ENCODE data around the gene TAF11L9. TPM values are rescaled to one million over a fixed set of nuclear protein-coding genes. Genes with fewer than 3 reads are reported as not detected.
"Not testable (repeated sequence)": the region's sequence is repeated elsewhere in the genome, so short reads cannot be mapped to it uniquely, and the experiment has no call there.

The TAF11L9 gene
- total RNA-seq, 1 experiment from 2014 or later: not detected

DNA sequence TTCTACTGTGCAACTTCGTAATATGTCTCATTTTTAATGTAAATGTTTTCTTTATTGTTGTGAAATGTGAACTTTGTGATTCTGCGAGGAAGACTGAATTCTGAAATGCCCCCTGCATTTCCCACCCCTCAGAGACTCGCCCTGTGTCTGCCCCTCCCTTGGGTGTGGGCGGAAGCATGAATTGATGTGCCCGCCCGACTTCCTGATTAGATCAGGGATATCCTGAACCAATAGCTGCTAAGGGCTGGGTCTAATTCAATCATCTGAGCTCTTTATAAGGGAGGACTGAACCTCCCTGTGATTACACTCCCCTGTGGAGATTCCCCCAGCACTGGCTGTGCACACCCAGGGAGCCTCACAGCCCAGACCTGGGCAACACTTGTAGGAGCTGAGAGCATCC is 9.7 kb upstream of the TAF11L9 start, which contains the start of gene TAF11L11:
Gene TAF11L11 (plus strand): TSS at position 304 of the 400 bp plus-strand sequence.
- CTCF ChIA-PET; H3K9me3 ChIP-seq (ENCODE audit: control insufficient read depth, insufficient read depth, low read depth, low read length); H3K4me3 ChIP-seq (ENCODE audit: low read depth in 2 of 2, low read length in 2 of 2); H3K27me3 ChIP-seq (ENCODE audit: control insufficient read depth, insufficient read depth, low read length); H3K4me1 ChIP-seq (ENCODE audit: control insufficient read depth, insufficient read depth, low read length); ATAC-seq; H3K27ac ChIP-seq (ENCODE audit: low read length); BruUV-seq (replicated peaks); in situ Hi-C loops (cut with HindIII; ENCODE audit: low pct_unique_long_range_greater_than_20kb, low sequenced_read_pairs); intact Hi-C loops (cut with micrococcal nuclease; ENCODE audit: unreplicated experiment); DNase-seq (ENCODE audit: low read depth, low spot score); POLR2A ChIA-PET; H3K36me3 ChIP-seq (ENCODE audit: control insufficient read depth, insufficient read depth, low read length): not testable (repeated sequence)

GRCh38 chr5:17597728-17598127 is 3.5 kb upstream of the TAF11L9 start, which contains the start of gene TAF11L10:
Gene TAF11L10 (minus strand): TSS chr5:17597828.
- CTCF ChIA-PET; H3K36me3 ChIP-seq (ENCODE audit: control insufficient read depth, insufficient read depth, low read length); POLR2A ChIA-PET; H3K27ac ChIP-seq (ENCODE audit: low read length); BruUV-seq (replicated peaks); H3K9me3 ChIP-seq (ENCODE audit: control insufficient read depth, insufficient read depth, low read depth, low read length); intact Hi-C loops (cut with micrococcal nuclease; ENCODE audit: unreplicated experiment); H3K27me3 ChIP-seq (ENCODE audit: control insufficient read depth, insufficient read depth, low read length); ATAC-seq; in situ Hi-C loops (cut with HindIII; ENCODE audit: low pct_unique_long_range_greater_than_20kb, low sequenced_read_pairs); H3K4me3 ChIP-seq (ENCODE audit: low read depth in 2 of 2, low read length in 2 of 2); H3K4me1 ChIP-seq (ENCODE audit: control insufficient read depth, insufficient read depth, low read length); DNase-seq (ENCODE audit: low read depth, low spot score): not testable (repeated sequence)

DNA sequence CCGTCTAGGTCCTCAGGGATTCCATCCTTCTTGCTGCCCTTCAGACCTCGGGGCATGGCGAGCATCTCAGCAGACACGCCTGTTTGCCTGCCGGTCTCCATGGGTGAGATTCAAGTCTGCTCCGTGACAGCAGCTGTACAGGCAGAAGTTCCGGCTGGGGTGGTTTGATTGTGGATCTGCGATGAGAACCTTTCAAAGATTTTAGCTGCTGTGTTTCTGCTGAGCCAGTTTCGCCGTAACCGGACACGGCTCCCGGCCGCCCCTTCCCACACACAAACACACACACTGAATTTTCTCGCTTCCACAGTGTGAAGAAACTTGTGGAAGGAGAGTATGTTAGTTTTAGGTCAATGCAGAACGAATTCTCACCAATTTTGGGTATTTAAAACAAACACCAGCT is 3.3 kb downstream of the TAF11L9 start, which contains the start of gene TAF11L8:
Gene TAF11L8 (minus strand): TSS at position 101 of the 400 bp plus-strand sequence.
- in situ Hi-C loops (cut with HindIII; ENCODE audit: low pct_unique_long_range_greater_than_20kb, low sequenced_read_pairs); intact Hi-C loops (cut with micrococcal nuclease; ENCODE audit: unreplicated experiment); CTCF ChIA-PET; H3K4me1 ChIP-seq (ENCODE audit: control insufficient read depth, insufficient read depth, low read length); H3K27me3 ChIP-seq (ENCODE audit: control insufficient read depth, insufficient read depth, low read length); H3K36me3 ChIP-seq (ENCODE audit: control insufficient read depth, insufficient read depth, low read length); H3K4me3 ChIP-seq (ENCODE audit: low read depth in 2 of 2, low read length in 2 of 2); ATAC-seq; DNase-seq (ENCODE audit: low read depth, low spot score); BruUV-seq (replicated peaks); H3K9me3 ChIP-seq (ENCODE audit: control insufficient read depth, insufficient read depth, low read depth, low read length); POLR2A ChIA-PET; H3K27ac ChIP-seq (ENCODE audit: low read length): not testable (repeated sequence)

DNA sequence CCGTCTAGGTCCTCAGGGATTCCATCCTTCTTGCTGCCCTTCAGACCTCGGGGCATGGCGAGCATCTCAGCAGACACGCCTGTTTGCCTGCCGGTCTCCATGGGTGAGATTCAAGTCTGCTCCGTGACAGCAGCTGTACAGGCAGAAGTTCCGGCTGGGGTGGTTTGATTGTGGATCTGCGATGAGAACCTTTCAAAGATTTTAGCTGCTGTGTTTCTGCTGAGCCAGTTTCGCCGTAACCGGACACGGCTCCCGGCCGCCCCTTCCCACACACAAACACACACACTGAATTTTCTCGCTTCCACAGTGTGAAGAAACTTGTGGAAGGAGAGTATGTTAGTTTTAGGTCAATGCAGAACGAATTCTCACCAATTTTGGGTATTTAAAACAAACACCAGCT is 8.5 kb downstream of the TAF11L9 start, which contains the start of gene TAF11L7:
Gene TAF11L7 (minus strand): TSS at position 101 of the 400 bp plus-strand sequence.
- POLR2A ChIA-PET; H3K4me1 ChIP-seq (ENCODE audit: control insufficient read depth, insufficient read depth, low read length); ATAC-seq; H3K9me3 ChIP-seq (ENCODE audit: control insufficient read depth, insufficient read depth, low read depth, low read length); H3K4me3 ChIP-seq (ENCODE audit: low read depth in 2 of 2, low read length in 2 of 2); BruUV-seq (replicated peaks); H3K27ac ChIP-seq (ENCODE audit: low read length); H3K27me3 ChIP-seq (ENCODE audit: control insufficient read depth, insufficient read depth, low read length); H3K36me3 ChIP-seq (ENCODE audit: control insufficient read depth, insufficient read depth, low read length); in situ Hi-C loops (cut with HindIII; ENCODE audit: low pct_unique_long_range_greater_than_20kb, low sequenced_read_pairs); CTCF ChIA-PET; DNase-seq (ENCODE audit: low read depth, low spot score); intact Hi-C loops (cut with micrococcal nuclease; ENCODE audit: unreplicated experiment): not testable (repeated sequence)

Other genes with a start within 250 kb of the TAF11L9 start
- gene TAF11L2, start 96.2 kb downstream of the TAF11L9 start, total RNA-seq (2021; ENCODE audit: unreplicated experiment): not detected
- gene TAF11L3, start 76.0 kb downstream of the TAF11L9 start, total RNA-seq (2021; ENCODE audit: unreplicated experiment): not detected
- not detected for gene TAF11L4, start 72.6 kb downstream of the TAF11L9 start, total RNA-seq (2021; ENCODE audit: unreplicated experiment)
- not detected for gene TAF11L5, start 69.2 kb downstream of the TAF11L9 start, total RNA-seq (2021; ENCODE audit: unreplicated experiment)
- not detected for gene TAF11L6, start 65.7 kb downstream of the TAF11L9 start, total RNA-seq (2021; ENCODE audit: unreplicated experiment)
- gene TAF11L7, start 8.6 kb downstream of the TAF11L9 start, total RNA-seq (2021; ENCODE audit: unreplicated experiment): not detected
- gene TAF11L8, start 3.4 kb downstream of the TAF11L9 start, total RNA-seq (2021; ENCODE audit: unreplicated experiment): not detected
- gene TAF11L10, start 3.4 kb upstream of the TAF11L9 start, total RNA-seq (2021; ENCODE audit: unreplicated experiment): not detected
- gene TAF11L11, start 9.8 kb upstream of the TAF11L9 start, total RNA-seq (2021; ENCODE audit: unreplicated experiment): not detected
- not detected for gene TAF11L12, start 16.0 kb upstream of the TAF11L9 start, total RNA-seq (2021; ENCODE audit: unreplicated experiment)
- gene TAF11L13, start 37.7 kb upstream of the TAF11L9 start, total RNA-seq (2021; ENCODE audit: unreplicated experiment): not detected
- gene TAF11L14, start 40.1 kb upstream of the TAF11L9 start, total RNA-seq (2021; ENCODE audit: unreplicated experiment): not detected

Data from Panc1 (cell line).